Large intestine (tissue), 3 donors: ENCODE measurements around the gene CREM. TPM values are rescaled to one million over a fixed set of nuclear protein-coding genes. Genes with fewer than 3 reads are reported as not detected.

ENCODE experiments used
- DNase-seq, 2 donors: peaks; one replicate each; pipeline versions ENCODE4 v3.0.0 to v3.0.0-alpha.2; 2013
- H3K27ac ChIP-seq: one replicate; pipeline ENCODE4 v1.5.1; 2013; ENCODE audit warnings: low read length
- H3K27me3 ChIP-seq: 2 replicates; pipeline ENCODE4 v1.6.1; 2013; ENCODE audit warnings: low read length; ENCODE audit not compliant: control insufficient read depth, insufficient read depth
- H3K36me3 ChIP-seq: 2 replicates; pipeline ENCODE4 v1.6.1; 2013; ENCODE audit warnings: low read length; ENCODE audit not compliant: control insufficient read depth, insufficient read depth
- H3K4me1 ChIP-seq: one replicate; pipeline ENCODE4 v1.6.1; 2013; ENCODE audit warnings: low read length; ENCODE audit not compliant: control insufficient read depth, insufficient read depth
- H3K4me3 ChIP-seq: one replicate; pipeline ENCODE4 v1.5.1; 2013; ENCODE audit warnings: low read length
- H3K9me3 ChIP-seq: one replicate; pipeline ENCODE4 v1.6.1; 2013; ENCODE audit warnings: mild to moderate bottlenecking, low read depth, low read length, moderate library complexity; ENCODE audit not compliant: control insufficient read depth
- WGBS: methylation state at CpG from one replicate; pipeline ENCODE4 v1.1.5; 2013; ENCODE audit warnings: low lambda C conversion rate; ENCODE audit not compliant: insufficient coverage; 5-methylcytosine and 5-hydroxymethylcytosine counted together
- polyA plus RNA-seq: library from polyadenylated mRNA; unstranded; fragments of 120-200 nt; gene quantifications from one replicate; pipeline ENCODE4 v1.2.1, GENCODE V29; 2013

CREM gene
- polyA plus RNA-seq, 1 donor = 24.2 TPM

- no peaks in the 10 kb centered on the region for H3K9me3 ChIP-seq
- no peaks in the 10 kb centered on the region for H3K27me3 ChIP-seq
- no CpG with 5 or more reads among the region's 4 CpGs for WGBS
- H3K36me3 ChIP-seq = no peaks in the 10 kb centered on the region
- H3K4me3 ChIP-seq = no peak overlapping the region
- H3K27ac ChIP-seq = no peak overlapping the region
- DNase-seq = no peak
- H3K4me1 ChIP-seq = no peaks in the 10 kb centered on the region
Measured at GRCh38 chr10:35165136-35165535, 38.5 kb downstream of the CREM start.

GRCh38 chr10:35165811-35166210 is 39.2 kb downstream of the CREM start:
- H3K4me1 ChIP-seq = no peaks in the 10 kb centered on the region
- no peaks in the 10 kb centered on the region for H3K27me3 ChIP-seq
- no peak for DNase-seq
- H3K4me3 ChIP-seq = no peak overlapping the region
- WGBS = 100% methylated on average over 1 of the region's 2 CpGs
- no peaks in the 10 kb centered on the region for H3K36me3 ChIP-seq
- no peak overlapping the region for H3K27ac ChIP-seq
- no peaks in the 10 kb centered on the region for H3K9me3 ChIP-seq

GRCh38 chr10:35166607-35167006 is 40.0 kb downstream of the CREM start:
- 100% methylated on average over 1 of the region's 6 CpGs for WGBS
- no peaks in the 10 kb centered on the region for H3K4me1 ChIP-seq
- no peak for DNase-seq

GRCh38 chr10:35167342-35167741 is 40.7 kb downstream of the CREM start:
- H3K27me3 ChIP-seq = no peaks in the 10 kb centered on the region
- H3K4me3 ChIP-seq = no peak overlapping the region
- no peaks in the 10 kb centered on the region for H3K9me3 ChIP-seq
- H3K27ac ChIP-seq = no peak overlapping the region
- H3K4me1 ChIP-seq = no peaks in the 10 kb centered on the region
- DNase-seq = no peak
- WGBS = 100% methylated on average over 1 of the region's 2 CpGs
- no peaks in the 10 kb centered on the region for H3K36me3 ChIP-seq

More at GRCh38 chr10:35166607-35167006, 40.0 kb downstream of the CREM start:
- no peak overlapping the region for H3K27ac ChIP-seq
- no peaks in the 10 kb centered on the region for H3K9me3 ChIP-seq
- no peaks in the 10 kb centered on the region for H3K27me3 ChIP-seq
- no peaks in the 10 kb centered on the region for H3K36me3 ChIP-seq
- no peak overlapping the region for H3K4me3 ChIP-seq

GRCh38 chr10:35172146-35172545 is 45.5 kb downstream of the CREM start:
- Histone ChIP-seq H3K27me3 (no peaks in the 10 kb centered on the region), H3K9me3 (no peaks in the 10 kb centered on the region), H3K4me1 (no peaks in the 10 kb centered on the region), H3K27ac (no peak overlapping the region), H3K4me3 (no peak overlapping the region), H3K36me3 (no peaks in the 10 kb centered on the region)
- WGBS = no CpG with 5 or more reads among the region's 1 CpG
- DNase-seq = no peak

DNA sequence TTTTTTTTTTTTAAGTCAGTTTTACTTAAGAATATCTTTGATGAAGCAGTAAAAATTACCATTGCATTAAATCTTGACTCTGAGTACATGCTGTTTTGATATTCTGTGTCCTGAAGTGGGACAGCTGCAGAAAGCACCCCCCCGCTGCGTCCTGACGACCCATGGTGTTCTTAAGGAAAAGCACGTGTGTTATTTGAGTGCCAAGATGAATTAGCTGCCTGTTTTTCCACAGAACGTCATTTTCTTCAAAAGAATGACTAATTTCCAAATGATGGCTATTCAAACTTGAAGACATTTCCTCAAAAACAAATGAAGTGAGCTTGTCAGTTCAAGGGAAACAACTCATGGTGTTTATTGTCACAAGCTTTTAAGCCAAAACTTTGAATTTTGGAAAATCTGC is 45.9 kb downstream of the CREM start:
- Histone ChIP-seq H3K4me1 (no peaks in the 10 kb centered on the region), H3K27ac (no peak overlapping the region), H3K27me3 (no peaks in the 10 kb centered on the region)

DNA sequence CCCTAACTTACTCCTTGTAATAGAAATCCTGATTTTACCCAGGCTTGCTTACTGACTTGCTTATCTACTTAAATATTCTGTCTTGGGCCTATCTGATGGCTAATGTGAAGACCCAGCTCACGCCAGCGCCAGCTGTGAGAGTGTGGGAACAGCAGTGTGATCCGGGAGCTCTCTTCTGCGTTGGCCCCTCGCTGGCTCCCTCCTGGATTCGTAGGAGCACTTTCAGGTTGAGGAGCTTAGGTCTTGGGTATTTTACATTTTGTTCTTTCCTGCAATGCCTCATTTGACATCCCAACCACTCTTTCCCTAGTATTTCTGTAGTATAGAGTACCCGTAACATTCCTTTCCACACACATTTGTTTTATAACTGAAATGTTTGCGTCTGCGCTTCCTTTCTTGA is 51.7 kb downstream of the CREM start:
- H3K27me3 ChIP-seq = no peaks in the 10 kb centered on the region
- no peak overlapping the region for H3K4me3 ChIP-seq
- no CpG with 5 or more reads among the region's 9 CpGs for WGBS
- H3K9me3 ChIP-seq = no peaks in the 10 kb centered on the region
- no peaks in the 10 kb centered on the region for H3K4me1 ChIP-seq
- H3K36me3 ChIP-seq = no peaks in the 10 kb centered on the region
- DNase-seq = no peak
- no peak overlapping the region for H3K27ac ChIP-seq

More for the DNA sequence above, 45.9 kb downstream of the CREM start:
- 78% methylated on average over 2 of the region's 5 CpGs for WGBS
- Histone ChIP-seq H3K36me3 (no peaks in the 10 kb centered on the region), H3K9me3 (no peaks in the 10 kb centered on the region), H3K4me3 (no peak overlapping the region)
- DNase-seq = no peak

DNA sequence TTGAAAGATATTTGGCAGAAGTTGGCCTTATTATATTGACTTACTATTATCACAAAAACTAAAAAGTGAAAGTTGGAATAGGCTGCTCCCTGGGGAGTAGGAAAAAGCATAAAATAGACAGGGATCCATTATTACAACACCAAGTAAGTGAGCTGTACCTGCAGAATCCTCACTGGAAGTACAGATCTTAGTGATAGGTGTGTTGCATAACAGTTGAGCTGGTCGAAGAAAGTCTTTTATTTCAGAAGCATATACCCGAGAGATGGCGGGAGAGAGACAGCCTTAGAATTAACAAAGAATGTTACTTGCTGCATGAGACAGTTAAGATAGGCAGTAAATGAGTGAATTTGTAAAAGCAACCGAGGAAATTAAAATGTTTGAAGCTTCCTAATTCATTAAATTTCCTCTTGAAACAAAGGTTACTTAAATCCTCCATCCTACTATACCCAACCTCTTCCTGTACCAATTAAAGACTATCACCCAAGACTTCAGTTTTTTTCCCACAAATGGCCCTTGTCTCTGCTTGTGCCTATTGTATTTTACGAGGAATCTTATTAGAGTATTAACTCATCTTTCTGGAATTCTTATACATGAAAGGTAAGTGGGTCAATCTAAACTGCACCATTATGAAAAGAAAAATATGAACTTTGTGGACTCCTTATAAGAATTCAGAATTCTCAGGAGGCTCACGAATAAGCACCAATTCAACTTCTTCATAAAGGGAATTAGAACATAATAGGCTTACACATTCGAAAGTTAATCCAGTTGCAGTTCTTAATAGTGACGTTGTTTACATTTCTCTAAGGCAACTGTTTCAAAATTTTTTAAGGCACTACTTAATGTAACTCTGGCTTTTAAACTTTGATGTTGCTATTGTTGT is 56.2 kb downstream of the CREM start:
- Histone ChIP-seq H3K27me3 (no peaks in the 10 kb centered on the region), H3K4me3 (no peak overlapping the region), H3K27ac (no peak overlapping the region), H3K9me3 (no peaks in the 10 kb centered on the region), H3K4me1 (no peaks in the 10 kb centered on the region), H3K36me3 (no peaks in the 10 kb centered on the region)
- no peak for DNase-seq
- WGBS = 96% methylated on average over 4 of the region's 8 CpGs

GRCh38 chr10:35184527-35185171 is 58.0 kb downstream of the CREM start:
- DNase-seq = no peak
- H3K4me3 ChIP-seq = no peak overlapping the region
- H3K4me1 ChIP-seq = no peaks in the 10 kb centered on the region
- no peaks in the 10 kb centered on the region for H3K27me3 ChIP-seq
- H3K36me3 ChIP-seq = no peaks in the 10 kb centered on the region
- no peaks in the 10 kb centered on the region for H3K9me3 ChIP-seq
- WGBS = 88% methylated on average over 3 of the region's 4 CpGs
- H3K27ac ChIP-seq = no peak overlapping the region

- Histone ChIP-seq H3K9me3 (no peaks in the 10 kb centered on the region), H3K4me1 (no peaks in the 10 kb centered on the region), H3K4me3 (no peak overlapping the region), H3K36me3 (no peaks in the 10 kb centered on the region), H3K27ac (no peak overlapping the region), H3K27me3 (no peaks in the 10 kb centered on the region)
- 73% methylated on average over 3 of the region's 8 CpGs for WGBS
- no peak for DNase-seq
Measured at GRCh38 chr10:35185260-35186034, 58.8 kb downstream of the CREM start.
